HFFc6 (cell line): ENCODE results near the gene ADGRL2. TPM values are rescaled to one million over a fixed set of nuclear protein-coding genes. Genes with fewer than 3 reads are reported as not detected.

Source experiments
- DNase-seq: peaks from one replicate; pipeline ENCODE4 v3.0.0-alpha.2; 2018
- H3K27ac Mint-ChIP-seq: 2 replicates; pipeline ENCODE4 v1.8.0; 2020; ENCODE audit warnings: mild to moderate bottlenecking, mixed read lengths
- H3K27me3 Mint-ChIP-seq: 2 replicates; pipeline ENCODE4 v1.8.0; 2021; ENCODE audit warnings: mild to moderate bottlenecking, moderate library complexity, mixed read lengths; ENCODE audit not compliant: insufficient read depth
- H3K36me3 Mint-ChIP-seq: 2 replicates; pipeline ENCODE4 v1.8.0; 2021; ENCODE audit warnings: low read depth, mixed read lengths
- H3K4me1 Mint-ChIP-seq: 2 replicates; pipeline ENCODE4 v1.8.0; 2020; ENCODE audit warnings: low read depth, mixed read lengths
- H3K4me3 Mint-ChIP-seq: 2 replicates; pipeline ENCODE4 v1.8.0; 2020; ENCODE audit warnings: mild to moderate bottlenecking, moderate library complexity, mixed read lengths
- H3K9me3 Mint-ChIP-seq: 2 replicates; pipeline ENCODE4 v1.8.0; 2020; ENCODE audit warnings: mild to moderate bottlenecking, mixed read lengths
- CTCF ChIP-seq: fragments of 200-600 bp; sonication (generic); IDR thresholded peaks from 2 replicates; pipeline ENCODE4 v1.5.0; 2021; ENCODE audit warnings: antibody characterized with exemption, mild to moderate bottlenecking
- total RNA-seq, 6 experiments: library from RNA; stranded (reverse); fragmentation: NEBNext Ultra II Directional; extraction: Animal tissue kit (Norgen Biotek cat#: 25700); gene quantifications; 2 replicates in 1 of 6; 3 replicates in 5 of 6; pipeline ENCODE4 v1.2.3, GENCODE V29; 2021

The ADGRL2 gene
- total RNA-seq, 6 experiments from 2014 or later, result 2.1 to 11.1 (median 2.8) TPM

GRCh38 chr1:81819613-81820012, 18.9 kb downstream of the ADGRL2 start:
- Mint-ChIP-seq H3K9me3 (no peaks in the 10 kb centered on the region), H3K4me1 (no peaks in the 10 kb centered on the region), H3K27me3 (no peaks in the 10 kb centered on the region; the same call in 1 of the 2 replicates), H3K27ac (no peak overlapping the region), H3K4me3 (no peak overlapping the region), H3K36me3 (no peaks in the 10 kb centered on the region)
- DNase-seq, result no peak
- no peak for TF ChIP-seq CTCF

DNA sequence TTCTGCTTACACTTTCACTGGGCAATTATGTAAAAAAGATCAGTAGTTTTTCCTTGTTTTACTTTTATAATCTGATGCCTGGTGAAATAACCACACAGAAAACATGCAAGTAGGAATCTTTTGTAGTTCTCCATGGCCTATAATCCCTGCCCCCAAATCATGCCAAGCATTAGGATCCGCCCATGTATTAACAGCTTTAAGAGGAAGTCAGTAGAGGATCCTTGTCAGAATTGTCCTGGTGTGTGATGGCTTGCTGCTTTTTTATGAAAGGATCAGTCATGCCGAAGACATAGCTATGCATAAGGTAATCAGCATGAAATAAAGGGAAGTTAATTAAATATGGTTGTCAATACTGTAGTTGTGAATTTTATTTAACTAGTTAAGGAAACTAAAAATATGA, 20.0 kb downstream of the ADGRL2 start:
- Mint-ChIP-seq H3K27ac (no peak overlapping the region), H3K27me3 (peaks cover 2% of the 10 kb centered on the region), H3K36me3 (no peaks in the 10 kb centered on the region), H3K4me3 (no peak overlapping the region), H3K9me3 (no peaks in the 10 kb centered on the region), H3K4me1 (no peaks in the 10 kb centered on the region)
- no peak for TF ChIP-seq CTCF
- DNase-seq, result no peak

DNA sequence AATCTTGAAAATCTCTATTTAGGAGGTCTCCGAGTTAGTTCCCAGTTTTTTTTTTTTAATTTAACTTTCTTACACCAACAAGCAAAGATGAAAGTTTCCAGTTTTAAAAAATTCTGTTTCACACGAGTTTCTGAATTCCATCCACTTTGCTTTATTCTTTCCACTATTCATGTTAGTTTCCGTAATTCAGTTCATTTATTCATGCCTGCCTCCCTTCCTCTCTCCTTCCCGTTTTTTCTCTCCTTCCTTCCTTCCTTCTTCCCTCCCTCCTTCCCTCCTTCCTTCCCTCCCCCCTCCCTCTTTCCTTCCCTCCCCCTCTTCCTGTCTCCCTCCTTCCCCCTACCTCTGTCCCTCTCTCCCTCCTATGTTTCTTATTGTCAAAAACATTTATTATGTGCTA, 22.3 kb downstream of the ADGRL2 start:
- Mint-ChIP-seq H3K27me3 (peaks cover 2% of the 10 kb centered on the region), H3K27ac (no peak overlapping the region), H3K4me1 (no peaks in the 10 kb centered on the region), H3K9me3 (no peaks in the 10 kb centered on the region), H3K36me3 (no peaks in the 10 kb centered on the region), H3K4me3 (no peak overlapping the region)
- DNase-seq, result no peak
- no peak for TF ChIP-seq CTCF

DNA sequence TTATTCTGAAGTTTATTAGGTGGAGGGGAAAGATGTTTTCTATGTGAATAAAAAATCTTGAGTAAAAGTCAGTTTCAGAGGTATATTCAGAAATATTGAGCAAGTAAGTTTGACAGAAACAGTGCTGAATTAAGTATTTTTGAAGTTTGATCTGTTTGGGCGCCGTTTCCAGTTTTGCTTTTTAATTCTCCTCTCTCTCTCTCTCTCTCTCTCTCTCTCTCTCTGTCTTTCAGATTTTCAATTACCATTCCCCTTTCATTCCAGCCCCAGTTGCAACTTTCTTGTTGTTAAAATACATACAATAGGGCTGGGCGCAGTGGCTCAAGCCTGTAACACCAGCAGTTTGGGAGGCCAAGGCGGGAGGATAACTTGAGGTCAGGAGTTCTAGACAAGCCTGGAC, 24.0 kb downstream of the ADGRL2 start:
- no peak for DNase-seq
- Mint-ChIP-seq H3K9me3 (no peaks in the 10 kb centered on the region), H3K27me3 (peaks cover 2% of the 10 kb centered on the region), H3K36me3 (no peaks in the 10 kb centered on the region), H3K4me1 (no peaks in the 10 kb centered on the region), H3K27ac (no peak overlapping the region), H3K4me3 (no peak overlapping the region)
- TF ChIP-seq CTCF, result no peak

- Mint-ChIP-seq H3K27ac (no peak overlapping the region), H3K9me3 (no peaks in the 10 kb centered on the region), H3K4me3 (no peak overlapping the region), H3K27me3 (peaks cover 2% of the 10 kb centered on the region), H3K4me1 (no peaks in the 10 kb centered on the region; the same call in 1 of the 2 replicates), H3K36me3 (no peaks in the 10 kb centered on the region)
- TF ChIP-seq CTCF, result no peak
- DNase-seq, result no peak
Measured at GRCh38 chr1:81827942-81828341, 27.2 kb downstream of the ADGRL2 start.

DNA sequence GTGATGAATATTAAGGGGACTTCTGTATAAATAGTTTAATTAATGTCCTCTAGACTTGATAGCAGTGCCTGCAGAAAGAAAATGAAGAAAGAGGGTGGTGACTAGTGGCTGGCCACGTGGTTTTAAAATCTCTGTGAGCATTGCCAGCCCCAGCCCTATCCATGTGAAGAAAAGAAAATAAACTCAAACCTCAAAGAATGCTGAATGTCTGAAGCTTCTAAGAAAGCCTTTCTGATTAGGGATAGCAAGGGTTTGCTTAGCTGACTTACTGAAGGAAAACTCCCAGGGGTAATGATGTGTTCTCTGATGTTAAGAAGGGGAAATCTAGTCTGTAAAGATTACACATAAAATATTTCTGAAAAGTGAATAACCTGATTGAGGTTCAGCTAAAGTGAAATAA, 31.8 kb downstream of the ADGRL2 start:
- TF ChIP-seq CTCF, result no peak
- Mint-ChIP-seq H3K9me3 (no peaks in the 10 kb centered on the region), H3K4me1 (peaks cover 13% of the 10 kb centered on the region; the same call in 1 of the 2 replicates), H3K27me3 (no peaks in the 10 kb centered on the region), H3K27ac (no peak overlapping the region), H3K36me3 (no peaks in the 10 kb centered on the region), H3K4me3 (no peak overlapping the region)
- peak; percentile 26 for DNase-seq
